ENCODE results near the gene GFI1B. TPM values are rescaled to one million over a fixed set of nuclear protein-coding genes. Genes with fewer than 3 reads are reported as not detected.

The GFI1B gene
- total and polyA plus RNA-seq, 2 of the 4 experiments (the other 2 are of a cell fraction), result 0.02 TPM; not detected in 1

DNA sequence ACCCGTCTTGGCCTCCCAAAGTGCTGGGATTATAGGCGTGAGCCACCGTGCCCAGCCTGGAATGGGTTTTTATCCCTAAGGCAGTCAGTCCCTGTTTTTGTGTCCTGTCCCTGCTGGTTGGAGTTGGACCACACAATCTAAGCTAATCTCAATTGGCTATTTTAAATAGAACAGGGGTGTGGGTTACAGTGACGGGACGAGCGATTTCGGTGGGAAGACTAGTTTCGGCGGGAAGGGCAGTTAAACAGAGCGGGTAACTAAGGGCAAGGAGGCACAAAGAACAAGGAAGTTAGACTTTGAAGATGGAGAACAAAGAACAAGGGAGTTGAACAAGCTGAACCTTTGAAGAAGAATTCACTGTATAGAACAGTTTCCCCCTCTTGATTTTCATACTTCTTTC lies 53.7 kb downstream of the GFI1B start:
- no peaks in the 10 kb centered on the region for H3K27me3 ChIP-seq (ENCODE audit: control insufficient read depth, insufficient read depth, low read length)
- H2AFZ ChIP-seq (replicated peaks; ENCODE audit: low read length, poor library complexity), result no peak overlapping the region
- ATAC-seq (ENCODE audit: low read depth), result no peak
- BruUV-seq (replicated peaks), result no TSS peak
- H2BK5ac ChIP-seq (ENCODE audit: low read depth, low read length, poor library complexity, severe bottlenecking), result no peak overlapping the region
- no peak overlapping the region for H4K5ac ChIP-seq (ENCODE audit: low read depth, low read length)
- no peak overlapping the region for H2BK20ac ChIP-seq (ENCODE audit: low read depth, low read length)
- no peak overlapping the region for H4K91ac ChIP-seq (ENCODE audit: insufficient read depth, low read depth, low read length)
- H3K79me1 ChIP-seq (ENCODE audit: low read depth in 1 of 2, low read length in 2 of 2), result peaks cover 51 to 75% of the 10 kb centered on the region in 2 experiments
- H4K20me1 ChIP-seq (ENCODE audit: insufficient read depth, low read length), result peaks cover 28% of the 10 kb centered on the region
- POLR2A ChIA-PET (ENCODE audit: unreplicated experiment), result no interaction called here
- H3K4me2 ChIP-seq (ENCODE audit: low read depth, low read length), result no peak overlapping the region
- H3K23ac ChIP-seq (ENCODE audit: low read depth, low read length), result no peak overlapping the region
- no peak overlapping the region for H4K8ac ChIP-seq (ENCODE audit: low read depth in 2 of 2, low read length in 2 of 2)
- intact Hi-C loops (cut with micrococcal nuclease), result no loop called here
- no peak overlapping the region for H3K4me3 ChIP-seq (ENCODE audit: insufficient read depth, low read depth, low read length)
- H2BK15ac ChIP-seq (ENCODE audit: low read depth, low read length), result no peak overlapping the region
- no peak overlapping the region for H3K18ac ChIP-seq (ENCODE audit: low read depth, low read length)
- dilution Hi-C loops (cut with HindIII; ENCODE audit: low sequenced_read_pairs, unreplicated experiment), result no loop called here
- TF ChIP-seq ELK1 (IDR thresholded peaks at IDR 0.05; ENCODE audit: borderline replicate concordance, low read depth, low read length), result no peak
- H3K14ac ChIP-seq (replicated peaks; ENCODE audit: low read depth, low read length), result no peak overlapping the region
- H3K9me1 ChIP-seq (ENCODE audit: insufficient read depth, low read length), result peaks cover 5% of the 10 kb centered on the region
- H3K27ac ChIP-seq (ENCODE audit: insufficient read depth, low read length), result no peak overlapping the region
- no peak overlapping the region for H2AK5ac ChIP-seq (ENCODE audit: low read depth, low read length)
- WGBS, 2 experiments (ENCODE audit: extremely low coverage in 2 of 2, insufficient read length in 1 of 2), result 100% methylated on average over 1 of the region's 10 CpGs; no CpG with 5 or more reads in 1 of the 2 experiments
- no peak overlapping the region for H2AK9ac ChIP-seq (replicated peaks; ENCODE audit: low read depth, low read length, poor library complexity)
- no peak overlapping the region for H3K4ac ChIP-seq (ENCODE audit: low read depth, low read length)
- H2BK120ac ChIP-seq (ENCODE audit: low read depth, low read length), result no peak overlapping the region
- H3K36me3 ChIP-seq (ENCODE audit: control insufficient read depth, insufficient read depth, low read length), result peaks cover 7% of the 10 kb centered on the region
- CTCF ChIA-PET, result interaction anchor here (1.7 kb wide), 1 partner anchor 10 kb away, joined by 10 read pairs; no protein-coding TSS in a partner anchor
- DNase-seq, result no peak
- H3K56ac ChIP-seq (ENCODE audit: extremely low read depth, insufficient read depth, low read length), result no peak overlapping the region
- H3K9me3 ChIP-seq (ENCODE audit: control insufficient read depth, insufficient read depth, low read length), result no peaks in the 10 kb centered on the region
- H3K4me1 ChIP-seq (ENCODE audit: control insufficient read depth, insufficient read depth, low read length), result peaks cover 6% of the 10 kb centered on the region
- in situ Hi-C loops (cut with MboI; ENCODE audit: low sequenced_read_pairs), result loop anchor here (25.0 kb wide), 1 partner anchor 455 kb away; the partner anchor contains the start of gene SLC2A6
- no peak overlapping the region for H3K9ac ChIP-seq (ENCODE audit: low read depth, low read length)

Data from IMR-90 (cell line).